CD4-positive, alpha-beta T cell treated with Interleukin-1 beta for 1 hour (primary cell): ENCODE data around the gene RAVER1.
A peak's percentile ranks its signal among the peaks of the same experiment; 100 is the strongest.
"Not testable (repeated sequence)": the region's sequence is repeated elsewhere in the genome, so short reads cannot be mapped to it uniquely, and the experiment has no call there.

Source experiments
- DNase-seq, 2 donors: peaks; one replicate each; pipeline ENCODE4 v3.0.0-alpha.2; 2020 to 2022

RAVER1 gene

GRCh38 chr19:10290357-10290875, 42.9 kb downstream of the RAVER1 start:
- no peak for DNase-seq

GRCh38 chr19:10289836-10290356, 43.4 kb downstream of the RAVER1 start, which contains the start of gene ICAM5:
Gene ICAM5, plus strand, starts transcription at chr19:10289952. Its CDS starts 92 bp downstream, at chr19:10290044.
- peak in 1 of 2 donors; percentile 39 for DNase-seq

GRCh38 chr19:10289167-10289835, 44.0 kb downstream of the RAVER1 start:
- DNase-seq, result peak; percentile 66

- peak; percentile 42 to 48 for DNase-seq
Observed at GRCh38 chr19:10288662-10289166, 44.6 kb downstream of the RAVER1 start.

- DNase-seq, result peak; percentile 45 to 47
Observed at GRCh38 chr19:10286803-10287737, 46.3 kb downstream of the RAVER1 start, which contains the start of gene ICAM4. Gene ICAM4, plus strand, starts transcription at chr19:10286955. Its CDS starts 58 bp downstream, at chr19:10287013.

GRCh38 chr19:10285393-10285792, 47.9 kb downstream of the RAVER1 start:
- no peak for DNase-seq

GRCh38 chr19:10284960-10285278, 48.4 kb downstream of the RAVER1 start:
- DNase-seq, result no peak

GRCh38 chr19:10284065-10284959, 49.0 kb downstream of the RAVER1 start:
- DNase-seq, result no peak

GRCh38 chr19:10283301-10284064, 49.8 kb downstream of the RAVER1 start:
- no peak for DNase-seq

- not testable (repeated sequence) for DNase-seq
Observed at GRCh38 chr19:10282043-10282442, 51.3 kb downstream of the RAVER1 start.

- DNase-seq, result no peak
Observed at GRCh38 chr19:10279737-10280442, 53.4 kb downstream of the RAVER1 start.

- no peak for DNase-seq
Observed at GRCh38 chr19:10278935-10279334, 54.4 kb downstream of the RAVER1 start.

- DNase-seq, result no peak
Observed at GRCh38 chr19:10277795-10278589, 55.3 kb downstream of the RAVER1 start.

GRCh38 chr19:10274589-10274988, 58.7 kb downstream of the RAVER1 start:
- no peak for DNase-seq

- DNase-seq, result peak; percentile 68 to 80
Observed at GRCh38 chr19:10271543-10272086, 61.7 kb downstream of the RAVER1 start.

- peak; percentile 82 to 88 for DNase-seq
Observed at GRCh38 chr19:10270616-10271394, 62.5 kb downstream of the RAVER1 start, which contains the start of gene ICAM1. Gene ICAM1, plus strand, starts transcription at chr19:10271120. Its CDS starts 40 bp downstream, at chr19:10271160.

GRCh38 chr19:10270180-10270615, 63.1 kb downstream of the RAVER1 start:
- peak; percentile 78 to 88 for DNase-seq
